CD4-positive, alpha-beta T cell treated with Interleukin-21 for 1 hour (primary cell): ENCODE measurements around the gene TOX3.

Source experiments
- DNase-seq: peaks from one replicate; pipeline ENCODE4 v3.0.0-alpha.2; 2020

The TOX3 gene

DNA sequence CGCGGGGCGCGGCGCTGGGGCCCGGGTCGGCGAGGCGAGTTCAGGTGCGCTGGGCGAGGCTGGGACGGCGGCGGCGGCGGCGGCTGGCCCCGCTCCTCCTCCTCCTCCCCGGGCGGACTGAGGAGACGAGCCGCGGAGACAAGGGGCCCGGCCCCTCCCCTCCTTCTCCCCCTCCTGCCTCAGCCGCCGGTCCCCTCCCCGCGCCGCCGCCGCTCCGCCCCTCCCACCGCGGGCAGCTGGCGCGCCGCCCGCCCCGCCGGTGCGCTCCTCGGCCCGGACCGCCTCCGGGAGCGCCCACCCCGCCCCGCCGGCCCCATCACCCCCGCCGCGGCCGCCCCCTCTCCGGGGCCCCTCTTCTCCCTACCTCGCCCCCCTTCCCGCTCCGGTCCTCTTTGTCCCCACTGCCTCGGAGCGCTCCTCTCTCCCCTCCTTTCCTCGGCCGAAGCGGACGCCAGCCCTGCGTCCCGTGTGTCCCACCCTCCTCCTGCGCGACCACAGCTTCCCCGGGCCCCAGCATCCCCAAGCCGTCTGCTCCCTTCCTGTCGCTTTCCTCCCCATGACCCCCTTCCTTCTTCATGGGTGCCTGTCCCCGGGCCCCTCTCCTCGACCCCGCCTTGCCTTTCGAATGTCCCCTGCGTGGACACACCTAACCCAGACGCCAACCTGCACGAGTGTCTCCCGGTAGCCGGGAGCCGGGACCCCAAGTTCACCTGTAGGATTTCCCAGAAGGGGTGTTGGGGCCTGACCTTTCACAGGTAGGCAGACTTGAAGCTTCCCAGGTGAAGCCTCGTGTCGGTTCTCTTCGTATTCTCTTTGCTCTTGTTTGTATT is at the start of gene TOX3:
Gene TOX3, minus strand, starts transcription at position 140 of the 830 bp plus-strand sequence. CDS start 420 bp downstream, outside the sequence.
- no peak for DNase-seq

DNA sequence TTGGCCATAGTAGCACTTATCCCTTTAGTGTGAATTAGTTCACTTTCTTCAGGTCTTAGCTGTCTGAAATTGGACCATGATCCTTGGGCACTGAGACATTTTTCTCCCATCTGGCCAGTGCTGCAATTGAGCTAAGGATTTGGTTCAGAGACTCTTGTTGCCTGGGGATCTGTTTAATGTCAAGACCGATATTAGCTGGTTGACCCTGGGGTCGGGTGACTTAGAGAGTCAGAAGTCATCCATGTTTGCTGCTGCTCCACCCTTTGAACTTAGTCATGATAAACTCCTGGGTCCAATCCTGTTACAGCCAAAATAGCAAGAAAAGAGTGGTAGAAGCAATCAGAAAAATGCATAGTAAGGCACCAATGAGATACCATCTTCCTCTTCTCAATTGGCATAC is 45.8 kb upstream of the TOX3 start:
- no peak for DNase-seq

DNA sequence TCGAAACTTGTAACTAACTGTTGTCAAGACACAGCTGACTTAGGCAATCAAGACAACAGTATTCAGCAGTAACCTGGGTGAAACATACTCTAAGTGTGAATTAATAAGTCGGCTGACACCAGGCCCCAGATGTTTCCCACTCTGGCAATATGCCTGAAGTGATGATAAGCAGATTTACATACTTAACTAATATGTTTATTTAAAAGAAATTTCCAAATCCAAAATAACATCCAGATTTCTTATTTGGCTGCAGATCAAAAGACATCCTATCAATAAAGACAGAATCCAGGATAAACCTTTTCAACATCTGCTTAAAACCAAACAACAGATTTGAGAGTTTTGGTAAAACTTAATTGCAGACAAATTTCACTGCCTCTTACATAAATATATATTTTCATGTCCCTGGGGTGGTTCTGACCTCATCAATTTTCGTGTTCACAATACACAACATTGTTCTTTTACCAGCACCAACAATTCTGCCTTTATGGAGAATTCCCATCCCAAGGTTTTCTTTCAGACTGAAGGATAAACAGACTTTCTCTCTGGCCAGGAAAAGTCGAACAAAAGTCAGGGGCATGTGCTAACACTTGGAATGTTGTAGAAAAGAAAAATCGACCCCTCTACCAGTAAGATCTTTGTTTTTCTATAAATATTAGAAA is 45.1 kb upstream of the TOX3 start:
- no peak for DNase-seq

DNA sequence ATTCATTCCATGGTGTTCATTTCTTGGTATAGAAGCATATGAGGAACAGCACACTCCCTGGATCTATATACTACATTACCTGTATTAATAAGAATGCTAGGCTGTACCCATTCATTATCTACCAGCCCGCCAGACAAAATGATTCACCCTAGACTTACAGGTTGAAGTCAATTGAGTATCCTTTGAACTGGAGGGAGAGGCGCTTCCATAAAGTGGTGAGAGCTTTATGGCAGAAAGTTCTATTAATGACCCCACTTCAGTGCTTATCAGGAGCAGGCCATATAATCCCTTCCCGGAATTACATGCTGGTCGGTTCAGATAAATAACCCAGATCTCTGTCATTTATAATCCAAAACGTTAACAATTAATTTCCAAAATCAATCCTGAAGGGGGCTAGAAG is 44.5 kb upstream of the TOX3 start:
- DNase-seq: no peak

- DNase-seq: no peak
Observed at GRCh38 chr16:52586159-52586558, 39.2 kb upstream of the TOX3 start.

DNA sequence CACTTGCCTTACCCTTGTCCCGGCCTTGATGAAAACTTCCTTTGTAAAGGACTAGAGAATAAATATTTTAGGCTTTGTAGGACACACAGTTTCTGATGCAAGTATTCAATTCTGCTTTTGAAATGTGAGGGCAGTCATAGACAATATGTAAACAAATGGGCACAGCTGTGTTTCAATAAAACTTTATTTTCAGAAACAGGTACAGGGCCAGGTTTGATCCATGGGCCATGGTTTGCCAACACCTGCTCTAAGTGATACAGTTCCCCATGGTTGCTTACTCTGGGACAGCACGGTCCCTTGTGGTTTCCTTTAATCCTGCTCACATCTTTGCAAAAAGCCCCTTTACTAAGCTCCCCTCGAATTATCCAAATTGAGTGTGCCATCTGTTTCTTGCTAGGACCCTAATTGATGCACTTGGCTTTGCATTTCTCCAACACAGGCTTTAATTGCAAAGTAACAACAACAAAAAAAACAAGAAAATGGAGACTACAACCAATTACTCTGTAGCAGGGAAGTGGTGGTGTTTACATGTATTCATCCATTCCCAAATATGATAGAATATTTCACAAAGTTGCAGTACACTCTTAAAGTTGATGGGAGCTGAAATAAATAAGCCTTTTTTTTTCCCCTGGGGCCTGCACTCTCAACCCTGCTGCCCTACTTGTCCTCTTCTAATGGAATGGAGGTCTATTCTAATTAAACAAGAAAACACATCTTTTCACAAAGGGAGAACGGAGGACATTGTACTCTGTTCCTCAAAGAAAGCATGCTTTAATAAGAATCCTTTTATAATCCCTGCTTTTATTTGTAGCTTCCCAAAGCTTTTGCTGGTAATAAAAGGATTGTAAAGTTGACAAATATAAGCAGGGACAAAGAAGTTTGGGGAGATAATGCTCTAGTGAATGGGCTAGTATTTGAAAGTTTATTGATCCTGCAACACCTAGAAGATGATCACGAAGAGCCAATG is 37.7 kb upstream of the TOX3 start:
- DNase-seq: no peak

GRCh38 chr16:52581530-52581929 is 34.6 kb upstream of the TOX3 start:
- no peak for DNase-seq

GRCh38 chr16:52580488-52580887 is 33.5 kb upstream of the TOX3 start:
- no peak for DNase-seq

DNA sequence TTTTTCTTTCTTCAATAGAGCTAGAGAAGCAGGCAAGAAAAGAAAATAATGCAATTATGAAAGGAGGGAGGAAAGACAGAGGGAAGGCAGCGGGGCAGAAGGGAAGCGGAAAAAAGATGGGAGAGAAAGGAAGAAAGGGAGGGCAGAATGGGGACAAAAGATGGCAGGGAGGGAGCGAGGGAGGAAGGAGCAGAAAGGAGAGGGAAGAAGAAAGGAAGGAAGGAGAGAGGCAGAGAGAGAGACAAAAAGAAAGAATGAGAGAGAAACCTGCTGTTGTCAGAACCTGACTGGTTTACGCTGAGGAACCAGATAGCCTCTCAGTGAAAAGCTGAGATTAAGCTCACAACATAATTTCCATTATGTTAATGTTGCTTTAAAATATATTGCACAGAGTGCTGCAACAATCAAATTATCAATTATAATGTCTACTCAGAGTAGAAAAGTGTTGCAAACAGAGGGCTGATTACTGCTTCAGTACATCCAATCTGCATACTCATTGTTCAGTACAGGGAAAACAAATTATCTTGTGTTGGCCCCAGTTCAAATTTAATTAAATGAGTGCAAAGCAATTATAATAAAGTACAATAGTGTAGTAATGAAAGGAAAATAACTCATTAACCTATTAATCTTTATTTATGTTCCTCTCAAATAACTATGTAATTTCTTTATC is 32.0 kb upstream of the TOX3 start:
- no peak for DNase-seq

GRCh38 chr16:52578007-52578828 is 31.3 kb upstream of the TOX3 start:
- no peak for DNase-seq

GRCh38 chr16:52577130-52577706 is 30.3 kb upstream of the TOX3 start:
- no peak for DNase-seq

DNA sequence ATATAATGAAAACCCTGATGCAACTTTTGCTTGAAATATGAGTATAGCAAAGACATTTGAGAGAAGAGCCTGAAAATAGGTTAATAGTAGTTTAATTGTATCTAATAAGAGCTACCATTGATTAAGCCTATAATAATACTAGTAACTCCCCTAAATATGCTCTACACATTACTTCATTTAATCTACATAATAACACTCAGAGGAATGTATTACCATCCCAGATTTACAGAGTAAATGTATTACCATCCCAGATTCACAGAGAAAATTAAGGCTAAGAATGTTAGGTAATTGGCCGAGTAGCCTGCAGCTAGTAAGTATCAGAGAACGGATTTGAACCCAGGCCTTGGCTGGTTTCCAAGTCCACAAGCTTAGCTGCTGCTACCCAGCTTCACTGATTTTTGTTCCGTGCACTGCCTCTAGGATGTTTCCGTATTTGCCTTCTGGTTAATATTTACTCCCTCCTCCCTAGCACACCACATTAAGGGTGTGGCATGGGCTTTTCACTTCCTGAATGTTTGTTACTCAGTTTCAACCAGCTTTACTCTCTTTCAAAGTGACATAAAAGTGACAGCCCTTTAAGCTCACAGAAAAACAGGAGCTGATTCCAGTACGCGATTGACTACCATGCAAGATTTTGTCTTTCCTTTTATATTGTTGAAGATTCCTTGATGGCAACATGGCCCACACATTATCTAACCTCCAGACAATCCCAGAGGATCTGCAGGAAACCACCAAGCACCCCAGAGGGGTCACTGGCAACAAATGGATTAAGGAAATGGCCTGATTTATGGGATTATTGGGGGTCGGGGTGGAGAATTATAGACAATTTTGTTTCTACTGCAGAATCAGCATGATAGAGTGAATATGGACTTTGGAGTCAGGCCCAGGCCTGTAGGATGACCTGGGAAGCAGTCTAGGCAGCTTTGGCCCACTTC is 26.7 kb upstream of the TOX3 start:
- DNase-seq: no peak

- DNase-seq: no peak
Observed at GRCh38 chr16:52572656-52573055, 25.7 kb upstream of the TOX3 start.

DNA sequence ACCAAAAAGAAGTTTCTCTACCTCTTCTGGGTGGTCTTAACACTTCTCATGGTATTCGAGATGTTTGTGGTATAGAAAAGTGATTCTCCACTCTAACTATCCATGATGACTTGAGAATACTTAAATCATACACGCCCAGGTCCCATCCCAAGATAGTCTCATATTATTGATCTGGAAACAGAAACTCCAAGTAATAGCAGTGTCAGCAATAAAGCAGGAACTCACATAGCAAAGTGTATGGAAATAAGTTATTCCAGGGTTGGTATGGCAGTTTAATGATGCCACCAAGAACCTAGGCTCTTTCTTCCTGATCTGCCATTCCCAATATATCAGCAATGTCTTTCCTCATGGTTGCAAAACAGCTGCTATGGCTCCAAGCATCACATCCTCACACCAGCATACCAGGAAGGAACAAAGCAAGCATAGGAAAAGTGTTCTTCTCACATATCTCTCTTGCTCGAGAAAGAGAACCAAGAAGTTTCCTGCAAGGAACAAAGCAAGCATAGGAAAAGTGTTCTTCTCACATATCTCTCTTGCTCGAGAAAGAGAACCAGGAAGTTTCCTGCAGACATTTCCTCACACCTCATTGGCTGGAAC is 23.6 kb upstream of the TOX3 start:
- DNase-seq: no peak

- DNase-seq: no peak
Observed at GRCh38 chr16:52569701-52570100, 22.8 kb upstream of the TOX3 start.

DNA sequence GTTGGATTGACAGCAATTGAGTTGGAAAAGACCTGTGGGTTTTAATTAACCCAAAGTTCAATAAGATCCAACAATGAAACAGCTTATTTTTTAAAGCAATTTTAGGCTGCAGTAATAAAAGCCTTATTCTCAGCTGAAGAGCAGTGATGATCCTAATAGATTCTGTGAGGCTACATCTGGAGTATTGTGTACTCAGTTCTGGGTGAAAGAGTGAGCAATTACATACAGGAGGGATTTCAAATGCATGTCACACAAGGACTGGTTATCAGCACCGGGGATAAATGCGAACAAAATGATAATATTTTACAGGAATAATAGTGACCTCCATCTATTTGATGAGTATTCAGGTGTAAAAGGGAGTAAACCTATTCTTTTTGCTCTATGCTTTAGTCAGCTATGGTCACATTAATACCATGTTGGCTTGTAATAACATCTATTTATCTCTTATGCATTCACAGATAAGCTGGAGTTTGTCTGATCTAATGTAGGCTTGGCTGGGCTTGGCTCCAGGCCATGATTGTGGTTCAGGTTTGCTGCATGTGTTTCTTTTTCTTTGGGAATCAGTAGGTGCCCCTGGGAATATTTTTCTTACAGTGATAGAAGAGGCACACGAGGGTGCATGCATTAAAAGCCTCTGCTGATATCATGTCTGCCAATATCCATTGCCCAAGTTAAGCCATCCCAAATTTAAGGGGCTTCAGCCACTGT is 22.2 kb upstream of the TOX3 start:
- DNase-seq: no peak

- no peak for DNase-seq
Observed at GRCh38 chr16:52568495-52568894, 21.6 kb upstream of the TOX3 start.

DNA sequence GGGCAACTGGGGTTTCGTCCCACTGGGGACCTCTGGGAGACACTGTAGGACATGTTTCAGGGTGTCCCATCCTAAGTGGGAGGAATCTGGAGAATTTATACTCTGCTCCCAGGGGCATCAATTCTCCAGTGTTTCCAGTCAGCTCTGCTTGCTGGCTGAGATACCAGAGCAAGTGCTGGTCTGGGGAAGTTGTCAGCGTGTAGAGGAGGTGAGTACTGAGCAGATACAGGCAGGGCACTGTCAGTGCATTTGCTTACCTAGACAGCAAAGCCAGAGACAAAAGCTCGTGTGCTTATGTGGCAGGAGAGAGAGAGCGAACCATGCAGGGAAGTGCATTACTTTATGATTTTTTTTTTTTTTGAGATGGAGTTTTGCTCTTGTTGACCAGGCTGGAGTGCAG is 20.2 kb upstream of the TOX3 start:
- DNase-seq: no peak
